HCT116 (cell line): ENCODE results near the gene ERFE. TPM values are rescaled to one million over a fixed set of nuclear protein-coding genes. Genes with fewer than 3 reads are reported as not detected.

Experiments
- ATAC-seq: fragments of 200-7000 bp; cut with Tn5 transposase; 2 replicates; pipeline ENCODE4 v1.9.1; 2020; ENCODE audit warnings: mild to moderate bottlenecking, moderate library complexity
- BruUV-seq: library from RNA; stranded (reverse); fragments of 400-500 nt; replicated peaks from 2 replicates; lab custom pipeline; 2021; lab: Mats Ljungman, UMichigan
- CTCF ChIA-PET: fragments of 300-600 bp; sonication (Branson Sonifier 250); formaldehyde crosslinking; loops from one replicate; lab custom pipeline; 2021; ENCODE audit warnings: antibody characterized with exemption; lab: Charles Lee
- POLR2A ChIA-PET: fragments of 300-600, 350-600 bp; sonication (Branson Sonifier 250); formaldehyde crosslinking; loops from one replicate; lab custom pipeline; 2021; ENCODE audit warnings: antibody characterized with exemption; lab: Charles Lee
- RAD21 ChIA-PET, 2 experiments: fragments of 300-600 bp; sonication (Branson Sonifier 250); formaldehyde crosslinking; loops; one replicate each; lab custom pipeline; 2023; ENCODE audit warnings: low total read pairs in 2 of 2; ENCODE audit not compliant: uncharacterized antibody in 2 of 2, unreplicated experiment in 2 of 2, low non-redundant PET in 1 of 2; lab: Charles Lee
- DNase-seq: peaks from one replicate; pipeline ENCODE4 v3.0.0-alpha.2; 2010; ENCODE audit warnings: low read depth, low spot score
- H2AFZ ChIP-seq: fragments of 200-600 bp; shearing (Covaris generic), sonication (generic); 2 replicates; pipeline ENCODE4 v1.6.1; 2017; ENCODE audit warnings: low read depth, mixed run types, mixed read lengths, antibody characterized with exemption, low read length; ENCODE audit not compliant: poor library complexity, severe bottlenecking
- H3K27ac ChIP-seq: 2 replicates; pipeline ENCODE4 v1.5.1; 2012; ENCODE audit warnings: low read depth, low read length
- H3K27me3 ChIP-seq: fragments of 200-600 bp; sonication (generic); 2 replicates; pipeline ENCODE4 v1.6.1; 2016; ENCODE audit warnings: mixed run types, low read length, mixed read lengths; ENCODE audit not compliant: insufficient read depth
- H3K36me3 ChIP-seq, 2 experiments: fragments of 200-500 bp in 1 of 2; fragments of 200-600 bp in 1 of 2; sonication (Bioruptor generic) in 1 of 2; sonication (generic) in 1 of 2; 2 replicates each; pipeline versions ENCODE4 v1.5.1 to v1.6.1; 2014 to 2016; ENCODE audit warnings: low read length in 2 of 2, inconsistent platforms in 1 of 2, mixed read lengths in 1 of 2, mixed run types in 1 of 2; ENCODE audit not compliant: insufficient read depth in 2 of 2, control insufficient read depth in 1 of 2
- H3K4me1 ChIP-seq, 2 experiments: fragments of 200-600 bp in 1 of 2; sonication (generic) in 1 of 2; 2 replicates each; pipeline versions ENCODE4 v1.5.1 to v1.6.1; 2012 to 2017; ENCODE audit warnings: low read length in 2 of 2, inconsistent platforms in 1 of 2, mild to moderate bottlenecking in 1 of 2, mixed read lengths in 1 of 2, mixed run types in 1 of 2, moderate library complexity in 1 of 2; ENCODE audit not compliant: insufficient read depth in 2 of 2, control insufficient read depth in 1 of 2
- H3K4me2 ChIP-seq: fragments of 200-600 bp; sonication (generic); 2 replicates; pipeline ENCODE4 v1.6.1; 2017; ENCODE audit warnings: mixed run types, low read length, mixed read lengths
- H3K4me3 ChIP-seq, 2 experiments: fragments of 200-600 bp in 1 of 2; sonication (generic) in 1 of 2; replicated peaks in 1 of 2; 2 replicates each; pipeline ENCODE4 v1.5.1; 2011 to 2016; ENCODE audit warnings: low read length in 2 of 2, control low read depth in 1 of 2, low read depth in 1 of 2, mild to moderate bottlenecking in 1 of 2, mixed read lengths in 1 of 2, mixed run types in 1 of 2
- H3K79me2 ChIP-seq: fragments of 200-600 bp; sonication (generic); 2 replicates; pipeline ENCODE4 v1.6.1; 2017; ENCODE audit warnings: mild to moderate bottlenecking, mixed run types, low read length, moderate library complexity, mixed read lengths; ENCODE audit not compliant: insufficient read depth
- H3K9ac ChIP-seq: fragments of 200-600 bp; sonication (generic); 2 replicates; pipeline ENCODE4 v1.6.1; 2016; ENCODE audit warnings: low read length, mixed read lengths
- H3K9me2 ChIP-seq: fragments of 200-600 bp; sonication (generic), shearing (Covaris generic); 2 replicates; pipeline ENCODE4 v1.6.1; 2017; ENCODE audit warnings: mixed run types, mild to moderate bottlenecking, moderate library complexity; ENCODE audit not compliant: insufficient read depth
- H3K9me3 ChIP-seq, 2 experiments: fragments of 200-500 bp in 1 of 2; fragments of 200-600 bp in 1 of 2; sonication (Bioruptor generic) in 1 of 2; sonication (generic) in 1 of 2; 2 replicates each; pipeline ENCODE4 v1.6.1; 2014 to 2017; ENCODE audit warnings: low read length in 2 of 2, mixed read lengths in 2 of 2, inconsistent platforms in 1 of 2, low read depth in 1 of 2, mild to moderate bottlenecking in 1 of 2, mixed run types in 1 of 2, moderate library complexity in 1 of 2; ENCODE audit not compliant: control insufficient read depth in 1 of 2, insufficient read depth in 1 of 2
- H4K20me1 ChIP-seq: fragments of 200-600 bp; sonication (generic), shearing (Covaris generic); 2 replicates; pipeline ENCODE4 v1.6.1; 2017; ENCODE audit warnings: mixed run types, mild to moderate bottlenecking, moderate library complexity; ENCODE audit not compliant: insufficient read depth
- EGR1 ChIP-seq: IDR thresholded peaks from 2 replicates; pipeline ENCODE4 v1.6.1; 2012; ENCODE audit warnings: low read depth
- JUND ChIP-seq: IDR thresholded peaks from 2 replicates; pipeline ENCODE4 v1.6.1; 2012
- POLR2AphosphoS5 ChIP-seq: IDR thresholded peaks from 2 replicates; pipeline ENCODE4 v1.6.1; 2011; ENCODE audit warnings: mild to moderate bottlenecking, low read depth, low read length, moderate library complexity
- SP1 ChIP-seq: IDR thresholded peaks from 2 replicates; pipeline ENCODE4 v1.6.1; 2012; ENCODE audit warnings: low read depth
- intact Hi-C: fragments of 100-400 bp; cut with micrococcal nuclease; formaldehyde crosslinking; loops from 2 replicates; pipeline ENCODE4 v1.10.0; 2022
- total RNA-seq: library from RNA; stranded (reverse); gene quantifications from one replicate; pipeline ENCODE4 v1.2.1, GENCODE V29; 2021; ENCODE audit not compliant: unreplicated experiment
- TF ChIP-seq, protein P1 (sequence below): IDR thresholded peaks from 2 replicates; pipeline ENCODE4 v1.6.1; 2012; ENCODE audit warnings: low read depth

Gene ERFE
- total RNA-seq, 1 experiment from 2014 or later = 17.3 TPM

DNA sequence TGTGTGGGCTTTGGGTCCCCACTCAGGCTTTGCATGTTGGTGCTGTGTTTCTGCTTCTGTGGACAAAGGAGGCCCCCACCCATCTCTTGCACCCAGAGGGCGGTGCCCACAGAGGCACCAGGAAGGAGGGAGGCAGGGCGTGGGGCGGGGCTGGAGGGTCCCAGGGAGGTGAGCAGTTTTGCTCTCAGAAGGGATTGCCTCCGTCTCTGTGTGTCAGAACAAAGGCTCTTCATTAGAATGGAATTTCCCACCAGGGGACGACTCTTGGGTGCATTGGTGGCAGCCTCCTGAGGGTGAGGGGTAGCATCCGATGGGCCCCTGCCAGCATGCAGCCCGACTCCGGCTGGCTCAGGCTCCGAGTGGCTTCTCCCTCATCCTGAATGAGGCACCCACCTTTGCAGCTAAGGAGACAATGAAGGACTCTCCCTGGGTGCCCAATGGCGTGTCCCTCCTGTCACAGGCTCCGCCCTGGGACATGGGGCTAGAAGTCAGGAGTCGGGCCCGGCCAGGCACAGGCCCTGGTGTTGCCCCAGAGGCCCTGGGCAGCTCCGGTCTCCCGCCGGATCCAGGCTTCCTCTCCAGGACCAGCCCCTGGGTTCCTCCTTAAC lies 7.0 kb upstream of the ERFE start:
- no peaks in the 10 kb centered on the region for H3K36me3 ChIP-seq
- peak; percentile 51 for ATAC-seq
- BruUV-seq = no TSS peak
- no peaks in the 10 kb centered on the region for H4K20me1 ChIP-seq
- H3K27ac ChIP-seq = no peak overlapping the region
- intact Hi-C loops = no loop called here
- ChIA-PET RAD21 (no interaction called here), CTCF (interaction anchor here (1.0 to 2.2 kb wide), 2 partner anchors 10 to 13 kb away, joined by 4 to 6 read pairs; no protein-coding TSS in a partner anchor), POLR2A (interaction anchor here (0.6 kb wide), 1 partner anchor 11 kb away, joined by 5 read pairs; no protein-coding TSS in a partner anchor)
- no peak overlapping the region for H2AFZ ChIP-seq
- no peaks in the 10 kb centered on the region for H3K9me3 ChIP-seq
- H3K27me3 ChIP-seq = no peaks in the 10 kb centered on the region
- H3K4me1 ChIP-seq = peaks cover 4 to 5% of the 10 kb centered on the region in 2 experiments; a peak in 3 of 4 replicates
- H3K4me3 ChIP-seq = no peak overlapping the region
- H3K4me2 ChIP-seq = no peak overlapping the region
- H3K9me2 ChIP-seq = no peaks in the 10 kb centered on the region
- no peaks in the 10 kb centered on the region for H3K79me2 ChIP-seq
- H3K9ac ChIP-seq = no peak overlapping the region
- no peak for DNase-seq
- no peak for TF ChIP-seq POLR2AphosphoS5
- no peak for TF ChIP-seq SP1
- TF ChIP-seq EGR1 = no peak
- no peak for TF ChIP-seq JUND
- TF ChIP-seq, protein P1, sequence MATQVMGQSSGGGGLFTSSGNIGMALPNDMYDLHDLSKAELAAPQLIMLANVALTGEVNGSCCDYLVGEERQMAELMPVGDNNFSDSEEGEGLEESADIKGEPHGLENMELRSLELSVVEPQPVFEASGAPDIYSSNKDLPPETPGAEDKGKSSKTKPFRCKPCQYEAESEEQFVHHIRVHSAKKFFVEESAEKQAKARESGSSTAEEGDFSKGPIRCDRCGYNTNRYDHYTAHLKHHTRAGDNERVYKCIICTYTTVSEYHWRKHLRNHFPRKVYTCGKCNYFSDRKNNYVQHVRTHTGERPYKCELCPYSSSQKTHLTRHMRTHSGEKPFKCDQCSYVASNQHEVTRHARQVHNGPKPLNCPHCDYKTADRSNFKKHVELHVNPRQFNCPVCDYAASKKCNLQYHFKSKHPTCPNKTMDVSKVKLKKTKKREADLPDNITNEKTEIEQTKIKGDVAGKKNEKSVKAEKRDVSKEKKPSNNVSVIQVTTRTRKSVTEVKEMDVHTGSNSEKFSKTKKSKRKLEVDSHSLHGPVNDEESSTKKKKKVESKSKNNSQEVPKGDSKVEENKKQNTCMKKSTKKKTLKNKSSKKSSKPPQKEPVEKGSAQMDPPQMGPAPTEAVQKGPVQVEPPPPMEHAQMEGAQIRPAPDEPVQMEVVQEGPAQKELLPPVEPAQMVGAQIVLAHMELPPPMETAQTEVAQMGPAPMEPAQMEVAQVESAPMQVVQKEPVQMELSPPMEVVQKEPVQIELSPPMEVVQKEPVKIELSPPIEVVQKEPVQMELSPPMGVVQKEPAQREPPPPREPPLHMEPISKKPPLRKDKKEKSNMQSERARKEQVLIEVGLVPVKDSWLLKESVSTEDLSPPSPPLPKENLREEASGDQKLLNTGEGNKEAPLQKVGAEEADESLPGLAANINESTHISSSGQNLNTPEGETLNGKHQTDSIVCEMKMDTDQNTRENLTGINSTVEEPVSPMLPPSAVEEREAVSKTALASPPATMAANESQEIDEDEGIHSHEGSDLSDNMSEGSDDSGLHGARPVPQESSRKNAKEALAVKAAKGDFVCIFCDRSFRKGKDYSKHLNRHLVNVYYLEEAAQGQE = no peak
